HG02571 (cell line): ENCODE measurements around the gene MGAT4A.
"Not testable (repeated sequence)": the region's sequence is repeated elsewhere in the genome, so short reads cannot be mapped to it uniquely, and the experiment has no call there.

Experiments used
- ATAC-seq: cut with Tn5 transposase; IDR thresholded peaks from one replicate; pipeline ENCODE4 v1.9.1; 2021; ENCODE audit warnings: mild to moderate bottlenecking, moderate library complexity; ENCODE audit not compliant: unreplicated experiment

MGAT4A gene

DNA sequence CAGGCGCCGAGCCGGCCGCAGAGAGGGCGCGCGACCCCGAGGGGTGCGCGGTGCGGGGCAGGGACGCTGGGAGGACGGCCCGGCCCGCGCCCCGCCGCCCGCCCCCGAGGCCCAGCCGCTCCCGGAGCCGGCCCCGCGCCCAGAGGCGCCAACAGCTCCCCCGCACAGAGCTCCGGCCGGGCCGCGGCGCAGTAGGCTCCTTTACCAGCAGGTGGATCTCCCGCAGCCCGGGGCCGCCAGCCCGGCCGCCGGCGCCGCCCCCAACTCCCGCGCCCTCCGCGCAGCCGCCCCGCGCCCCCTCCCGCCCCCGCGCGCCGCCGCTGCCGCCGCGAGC is 258 bp downstream of the MGAT4A start:
- peak; percentile 54 for ATAC-seq

DNA sequence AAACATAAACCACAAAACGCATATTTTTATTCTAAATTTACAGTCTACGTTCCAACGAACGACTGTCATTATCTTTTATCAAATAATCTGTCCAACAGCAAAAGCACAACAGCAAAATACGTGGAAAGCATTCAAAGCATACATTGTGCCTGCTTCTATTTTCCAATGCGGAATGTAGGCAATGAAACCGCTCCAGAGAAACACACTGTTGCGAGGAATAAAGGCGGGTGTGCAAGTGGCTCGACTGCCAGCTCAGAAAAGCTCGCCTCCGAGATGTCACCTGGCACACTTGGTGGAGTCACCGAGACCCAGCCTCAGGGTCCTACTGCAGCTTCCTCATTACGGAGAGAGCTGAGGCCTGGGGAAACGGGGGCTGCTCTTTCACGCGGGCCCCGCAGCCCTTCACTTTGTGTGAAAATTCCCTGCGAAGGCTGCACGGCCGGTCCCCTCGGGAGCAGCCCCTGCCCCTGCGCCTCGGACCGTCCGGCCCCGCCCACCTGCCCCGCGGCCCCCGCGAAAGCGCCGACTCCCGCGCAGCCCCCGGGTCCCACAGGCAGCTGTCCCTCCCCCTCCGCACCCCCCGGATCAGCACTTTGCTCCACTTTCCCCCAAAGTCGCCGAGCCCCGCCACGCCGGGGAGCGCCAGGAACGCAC is 752 bp downstream of the MGAT4A start:
- ATAC-seq: no peak

GRCh38 chr2:98729652-98730051 is 1.3 kb downstream of the MGAT4A start:
- ATAC-seq: no peak

- ATAC-seq: not testable (repeated sequence)
These were observed 2.7 kb downstream of the MGAT4A start for GRCh38 chr2:98728088-98728718.

- ATAC-seq: no peak
These were observed 3.4 kb downstream of the MGAT4A start for GRCh38 chr2:98727369-98728087.

DNA sequence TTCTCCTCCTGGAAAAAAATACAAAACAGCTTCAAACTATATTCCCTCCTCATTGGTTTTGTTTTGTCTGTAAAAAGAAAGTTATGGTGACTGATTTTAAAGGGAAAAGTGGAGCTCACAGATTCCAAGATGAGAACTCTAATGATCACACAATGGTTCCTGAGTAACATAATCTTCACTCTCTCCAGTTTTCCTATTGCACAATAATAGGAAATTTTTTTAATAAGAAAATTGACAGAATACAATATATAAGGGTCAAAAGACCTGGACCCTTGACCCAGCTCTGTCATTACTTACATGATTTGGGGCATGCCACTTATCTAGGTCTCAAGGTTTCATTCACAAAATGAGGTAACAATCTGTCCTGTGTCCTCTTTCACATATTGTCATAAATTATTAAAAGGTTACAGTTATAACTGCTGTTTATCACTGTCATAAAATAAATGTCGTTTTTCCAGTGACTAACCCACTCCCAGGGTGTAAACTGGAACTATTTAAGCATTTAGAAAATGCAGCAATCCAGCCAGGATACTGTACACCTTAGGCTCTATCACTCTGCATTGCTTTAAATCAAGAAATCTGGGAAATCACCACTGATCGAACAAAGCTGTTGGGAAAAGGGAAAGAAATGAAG is 4.1 kb downstream of the MGAT4A start:
- no peak for ATAC-seq

DNA sequence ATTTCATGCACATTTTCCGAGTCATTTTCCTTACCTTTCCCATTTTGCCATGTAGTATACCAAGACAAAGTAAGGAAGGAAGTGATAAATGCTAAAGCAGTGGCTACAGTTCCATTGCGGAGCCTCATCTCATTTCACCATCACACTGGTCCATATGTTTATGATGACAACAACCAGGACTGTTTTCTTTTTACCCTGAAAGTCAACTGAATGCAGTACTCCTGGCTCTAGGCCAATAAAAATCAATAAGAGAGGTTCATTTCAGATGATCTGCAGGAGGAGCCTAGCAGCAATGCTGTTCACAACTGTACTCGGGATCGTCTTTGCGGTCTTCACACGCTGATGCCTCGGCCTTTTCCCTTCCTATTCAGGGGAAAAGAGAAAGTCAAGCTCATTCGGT is 4.7 kb downstream of the MGAT4A start:
- no peak for ATAC-seq

- no peak for ATAC-seq
These were observed 10.6 kb downstream of the MGAT4A start for GRCh38 chr2:98720286-98720685.

GRCh38 chr2:98717621-98718020 is 13.3 kb downstream of the MGAT4A start:
- no peak for ATAC-seq

GRCh38 chr2:98716786-98717185 is 14.1 kb downstream of the MGAT4A start:
- ATAC-seq: no peak

- no peak for ATAC-seq
These were observed 15.0 kb downstream of the MGAT4A start for GRCh38 chr2:98715812-98716451.

DNA sequence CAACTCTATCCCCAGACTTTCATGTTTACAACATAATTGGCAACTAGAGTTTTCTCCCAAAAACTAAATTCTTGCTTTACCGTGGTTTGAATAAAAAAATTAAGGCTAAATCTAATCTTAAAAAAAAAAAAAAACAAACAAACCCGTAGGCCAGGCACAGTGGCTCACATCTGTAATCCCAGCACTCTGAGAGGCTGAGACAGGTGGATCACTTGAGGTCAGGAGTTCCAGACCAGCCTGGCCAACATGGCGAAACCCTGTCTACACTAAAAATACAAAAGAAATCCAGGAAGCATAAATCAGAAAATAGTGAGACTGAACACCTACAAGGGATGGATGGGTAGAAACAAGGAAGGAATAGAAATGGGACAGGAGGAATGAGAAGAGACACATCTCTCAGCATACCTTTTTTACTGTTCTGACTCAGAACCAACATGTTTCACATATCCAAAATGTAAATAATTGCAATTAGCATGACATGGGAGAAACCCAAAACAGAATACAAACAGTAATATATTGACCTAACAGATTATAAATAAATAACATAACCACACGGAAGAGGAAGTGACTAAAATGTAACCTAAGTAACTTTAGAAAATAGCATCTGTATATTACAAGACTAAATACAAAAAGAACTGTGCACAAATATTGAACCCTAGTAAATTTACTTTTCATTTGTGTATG is 17.5 kb downstream of the MGAT4A start:
- no peak for ATAC-seq

DNA sequence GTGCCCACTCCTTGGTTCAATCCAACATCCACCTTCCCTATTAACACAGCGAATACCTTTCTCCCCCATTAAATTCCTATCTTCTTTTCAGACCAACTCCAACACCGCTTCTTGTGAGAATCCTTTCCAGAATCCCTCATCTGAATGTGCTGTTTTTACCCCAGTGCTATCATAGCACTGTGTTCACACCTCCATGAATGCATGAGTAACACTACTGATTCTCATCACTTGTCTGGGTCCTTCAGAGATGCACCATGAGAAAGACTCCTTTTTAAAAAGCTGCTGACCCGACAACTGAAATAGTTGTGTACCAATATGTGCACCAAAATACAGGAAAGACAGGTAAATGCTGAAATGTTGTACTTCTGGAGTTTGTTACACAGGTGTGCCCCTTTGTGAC is 18.8 kb downstream of the MGAT4A start:
- no peak for ATAC-seq

- no peak for ATAC-seq
These were observed 19.4 kb downstream of the MGAT4A start for GRCh38 chr2:98711506-98711905.

GRCh38 chr2:98710734-98711133 is 20.2 kb downstream of the MGAT4A start:
- ATAC-seq: no peak

- ATAC-seq: no peak
These were observed 21.4 kb downstream of the MGAT4A start for GRCh38 chr2:98709535-98709934.

DNA sequence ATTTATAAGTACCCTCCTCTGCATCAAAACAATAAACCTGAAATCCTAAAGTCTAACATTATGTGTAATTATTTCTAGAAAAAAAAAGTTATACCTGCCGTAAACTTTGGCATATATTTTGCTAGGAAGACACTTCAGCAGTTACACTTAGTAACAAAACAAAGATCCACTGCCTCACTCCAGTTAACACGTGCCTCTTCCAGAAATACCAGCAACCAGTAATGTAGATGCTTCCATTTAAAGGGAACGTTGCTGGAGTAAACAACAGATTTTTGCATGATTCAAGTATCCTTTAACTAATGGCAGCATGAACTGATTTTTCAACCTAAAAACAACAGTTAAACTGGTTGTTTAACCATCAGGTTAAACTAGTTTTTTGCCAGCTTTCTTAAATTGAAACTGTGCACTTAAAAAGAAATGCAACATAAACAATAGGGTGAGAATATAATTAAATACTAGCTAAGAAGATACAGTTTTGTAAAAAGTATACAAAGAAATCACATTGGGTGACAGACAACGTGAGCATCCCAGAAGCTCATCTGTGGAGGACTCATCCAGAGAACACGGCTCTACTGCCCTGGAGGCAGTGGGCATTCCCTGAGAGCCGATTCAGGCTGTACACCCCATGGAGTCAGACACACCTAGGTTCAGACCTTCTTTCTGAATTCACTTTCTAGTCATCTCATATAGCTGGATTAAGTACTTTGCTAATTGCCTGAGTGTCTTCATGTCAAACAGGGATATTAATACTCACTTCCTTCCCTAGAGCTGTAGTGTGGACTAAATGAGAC is 22.3 kb downstream of the MGAT4A start:
- no peak for ATAC-seq

- ATAC-seq: no peak
These were observed 24.3 kb downstream of the MGAT4A start for GRCh38 chr2:98706591-98706990.

GRCh38 chr2:98705333-98705617 is 25.7 kb downstream of the MGAT4A start:
- ATAC-seq: no peak
